ENCODE results near the gene SLC25A10.

SLC25A10 gene

DNA sequence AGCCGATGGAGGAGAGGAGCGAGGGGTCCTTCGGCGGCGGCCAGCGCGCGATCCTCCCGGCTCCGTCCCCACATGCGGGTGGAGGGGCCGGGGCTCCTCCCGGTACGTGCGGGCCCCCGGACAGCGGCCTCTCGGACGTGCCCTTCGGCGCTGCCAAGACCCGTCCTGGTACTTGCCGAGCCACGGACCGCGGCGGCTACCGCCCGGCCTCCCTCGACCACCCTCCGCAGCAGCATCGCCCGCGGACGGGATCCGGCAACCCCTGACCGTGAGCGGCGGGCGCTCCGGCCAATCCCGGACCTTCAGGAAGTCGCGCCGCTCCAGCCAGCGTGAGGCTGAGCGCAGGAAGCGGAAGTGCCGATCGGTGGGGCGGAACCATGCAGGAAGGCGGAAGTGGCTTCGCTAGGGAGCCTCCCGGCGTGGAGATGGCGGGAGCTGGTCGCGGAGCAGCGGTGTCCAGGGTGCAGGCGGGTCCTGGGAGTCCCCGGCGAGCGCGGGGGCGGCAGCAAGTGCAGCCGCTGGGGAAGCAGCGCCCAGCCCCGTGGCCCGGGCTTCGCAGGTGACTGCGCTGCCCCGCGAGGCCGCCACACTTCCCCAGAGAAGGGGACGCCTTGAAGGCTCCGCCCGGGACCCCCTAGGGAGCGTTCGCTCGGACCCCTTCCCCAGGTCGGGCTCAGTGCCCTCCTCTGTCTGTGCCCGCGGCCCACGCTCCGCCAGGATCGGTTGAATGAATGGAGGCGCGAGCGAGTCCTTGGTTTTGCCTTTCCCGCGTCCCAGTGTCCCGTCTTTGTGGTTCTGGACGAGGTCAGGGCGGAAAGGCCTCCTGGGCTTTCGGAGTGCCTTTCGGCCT is 45.5 kb upstream of the SLC25A10 start, which contains the start of the genes CCDC137 and OXLD1:
Gene CCDC137 (plus strand): TSS at position 396 of the 850 bp plus-strand sequence. CDS start 30 bp downstream, at position 426.
Gene OXLD1 (minus strand): TSS at position 264 of the 850 bp plus-strand sequence. CDS start 28 bp downstream, at position 236.
- Histone ChIP-seq H3K79me2 (ENCODE audit: insufficient read depth, low read depth) (peaks cover 42% of the 10 kb centered on the region), H3K4me1 (ENCODE audit: low read depth, poor library complexity, severe bottlenecking) (peaks cover 24% of the 10 kb centered on the region), H3K27ac (peak within 1 kb of the TSS; percentile 73), H3K4me3 (IDR thresholded peaks at IDR 0.05; ENCODE audit: insufficient read depth, low read depth, low read length) (no peak within 1 kb of the TSS), H3K4me2 (peak within 1 kb of the TSS; percentile 97), H2AFZ (ENCODE audit: low read depth) (peak within 1 kb of the TSS; percentile 61), H3K9ac (peak within 1 kb of the TSS; percentile 87), H4K20me1 (ENCODE audit: insufficient read depth) (no peaks in the 10 kb centered on the region), H3K36me3 (ENCODE audit: insufficient read depth) (peaks cover 5% of the 10 kb centered on the region; the same call in 1 of the 2 replicates), H3K27me3 (ENCODE audit: insufficient read depth, low read depth) (no peaks in the 10 kb centered on the region)
- TF ChIP-seq, protein P1, sequence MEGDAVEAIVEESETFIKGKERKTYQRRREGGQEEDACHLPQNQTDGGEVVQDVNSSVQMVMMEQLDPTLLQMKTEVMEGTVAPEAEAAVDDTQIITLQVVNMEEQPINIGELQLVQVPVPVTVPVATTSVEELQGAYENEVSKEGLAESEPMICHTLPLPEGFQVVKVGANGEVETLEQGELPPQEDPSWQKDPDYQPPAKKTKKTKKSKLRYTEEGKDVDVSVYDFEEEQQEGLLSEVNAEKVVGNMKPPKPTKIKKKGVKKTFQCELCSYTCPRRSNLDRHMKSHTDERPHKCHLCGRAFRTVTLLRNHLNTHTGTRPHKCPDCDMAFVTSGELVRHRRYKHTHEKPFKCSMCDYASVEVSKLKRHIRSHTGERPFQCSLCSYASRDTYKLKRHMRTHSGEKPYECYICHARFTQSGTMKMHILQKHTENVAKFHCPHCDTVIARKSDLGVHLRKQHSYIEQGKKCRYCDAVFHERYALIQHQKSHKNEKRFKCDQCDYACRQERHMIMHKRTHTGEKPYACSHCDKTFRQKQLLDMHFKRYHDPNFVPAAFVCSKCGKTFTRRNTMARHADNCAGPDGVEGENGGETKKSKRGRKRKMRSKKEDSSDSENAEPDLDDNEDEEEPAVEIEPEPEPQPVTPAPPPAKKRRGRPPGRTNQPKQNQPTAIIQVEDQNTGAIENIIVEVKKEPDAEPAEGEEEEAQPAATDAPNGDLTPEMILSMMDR (conservative IDR thresholded peaks at IDR 0.05; ENCODE audit: low read depth, low read length): no peak

GRCh38 chr17:81667754-81668153 is 44.3 kb upstream of the SLC25A10 start:
- TF ChIP-seq, protein P1 (conservative IDR thresholded peaks at IDR 0.05; ENCODE audit: low read depth, low read length): no peak
- Histone ChIP-seq H3K4me3 (IDR thresholded peaks at IDR 0.05; ENCODE audit: insufficient read depth, low read depth, low read length) (no peak overlapping the region), H3K79me2 (ENCODE audit: insufficient read depth, low read depth) (peaks cover 42% of the 10 kb centered on the region), H3K4me1 (ENCODE audit: low read depth, poor library complexity, severe bottlenecking) (peaks cover 24% of the 10 kb centered on the region), H3K36me3 (ENCODE audit: insufficient read depth) (peaks cover 5% of the 10 kb centered on the region; the same call in 1 of the 2 replicates), H4K20me1 (ENCODE audit: insufficient read depth) (no peaks in the 10 kb centered on the region), H3K27me3 (ENCODE audit: insufficient read depth, low read depth) (no peaks in the 10 kb centered on the region), H3K4me2 (peak overlapping the region; percentile 97), H2AFZ (ENCODE audit: low read depth) (no peak overlapping the region), H3K9ac (no peak overlapping the region; the same call in 1 of the 2 replicates), H3K27ac (no peak overlapping the region)

DNA sequence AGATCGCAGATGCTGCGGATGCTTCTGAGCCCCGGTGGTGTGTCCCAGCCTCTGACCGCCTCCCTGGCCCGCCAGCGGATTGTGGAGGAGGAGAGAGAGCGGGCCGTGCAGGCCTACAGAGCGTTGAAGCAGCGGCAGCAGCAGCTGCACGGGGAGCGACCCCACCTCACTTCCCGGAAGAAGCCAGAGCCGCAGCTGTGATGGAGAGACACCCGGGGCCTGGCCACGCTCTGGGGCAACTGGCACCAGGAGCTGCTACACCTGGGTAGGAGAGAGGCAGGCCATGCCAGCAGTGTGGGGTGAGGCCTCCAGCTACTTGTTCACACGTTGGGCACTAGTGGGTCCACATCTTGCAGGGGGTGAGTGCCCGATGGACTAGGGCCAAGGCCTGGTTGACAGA is 39.6 kb upstream of the SLC25A10 start:
- H3K4me1 ChIP-seq (ENCODE audit: low read depth, poor library complexity, severe bottlenecking): peaks cover 11% of the 10 kb centered on the region
- H2AFZ ChIP-seq (ENCODE audit: low read depth): no peak overlapping the region
- H3K36me3 ChIP-seq (ENCODE audit: insufficient read depth): peaks cover 5% of the 10 kb centered on the region; the same call in 1 of the 2 replicates
- H3K4me3 ChIP-seq (IDR thresholded peaks at IDR 0.05; ENCODE audit: insufficient read depth, low read depth, low read length): no peak overlapping the region
- TF ChIP-seq, protein P1 (conservative IDR thresholded peaks at IDR 0.05; ENCODE audit: low read depth, low read length): no peak
- H3K79me2 ChIP-seq (ENCODE audit: insufficient read depth, low read depth): peaks cover 18% of the 10 kb centered on the region
- H4K20me1 ChIP-seq (ENCODE audit: insufficient read depth): no peaks in the 10 kb centered on the region
- no peak overlapping the region for H3K4me2 ChIP-seq
- no peaks in the 10 kb centered on the region for H3K27me3 ChIP-seq (ENCODE audit: insufficient read depth, low read depth)
- no peak overlapping the region for H3K27ac ChIP-seq
- no peak overlapping the region for H3K9ac ChIP-seq

GRCh38 chr17:81672954-81673353 is 39.1 kb upstream of the SLC25A10 start:
- Histone ChIP-seq H4K20me1 (ENCODE audit: insufficient read depth) (no peaks in the 10 kb centered on the region), H3K4me1 (ENCODE audit: low read depth, poor library complexity, severe bottlenecking) (peaks cover 7% of the 10 kb centered on the region), H3K9ac (no peak overlapping the region), H3K27me3 (ENCODE audit: insufficient read depth, low read depth) (no peaks in the 10 kb centered on the region), H2AFZ (ENCODE audit: low read depth) (no peak overlapping the region), H3K79me2 (ENCODE audit: insufficient read depth, low read depth) (peaks cover 14% of the 10 kb centered on the region), H3K4me2 (no peak overlapping the region), H3K36me3 (ENCODE audit: insufficient read depth) (peaks cover 5% of the 10 kb centered on the region; the same call in 1 of the 2 replicates), H3K27ac (no peak overlapping the region), H3K4me3 (IDR thresholded peaks at IDR 0.05; ENCODE audit: insufficient read depth, low read depth, low read length) (no peak overlapping the region)
- TF ChIP-seq, protein P1 (conservative IDR thresholded peaks at IDR 0.05; ENCODE audit: low read depth, low read length): no peak
